ENCODE measurements around the gene ZNF695. TPM values are rescaled to one million over a fixed set of nuclear protein-coding genes. Genes with fewer than 3 reads are reported as not detected.

ZNF695 gene
- total RNA-seq, 2 experiments from 2014 or later = 9.8 to 13.7 TPM

DNA sequence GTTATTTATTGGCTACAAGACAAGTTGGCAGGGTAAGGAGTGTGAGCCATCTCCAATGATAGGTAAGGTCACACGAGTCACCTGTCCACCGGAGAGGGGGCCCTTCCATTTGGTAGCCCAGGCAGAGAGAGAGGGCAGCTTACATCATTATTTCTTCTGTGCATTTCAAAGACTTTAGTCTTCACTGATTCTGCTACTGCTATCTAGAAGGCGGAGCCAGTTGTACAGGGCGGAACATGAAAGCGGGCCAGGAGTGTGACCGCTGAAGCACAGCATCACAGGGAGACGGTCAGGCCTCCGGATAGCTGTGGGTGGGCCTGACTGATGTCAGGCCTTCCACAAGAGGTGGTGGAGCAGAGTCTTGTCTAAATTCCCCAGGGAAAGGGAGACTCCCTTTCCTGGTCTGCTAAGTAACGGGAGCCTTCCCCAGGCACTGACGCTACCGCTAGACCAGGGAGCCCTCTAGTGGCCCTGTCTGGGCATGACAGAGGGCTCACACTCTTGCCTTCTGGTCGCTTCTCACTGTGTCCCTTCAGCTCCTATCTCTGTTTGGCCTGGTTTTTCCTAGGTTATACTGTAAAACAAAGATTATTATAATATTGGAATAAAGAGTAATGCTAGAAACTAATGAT, 36.7 kb downstream of the ZNF695 start:
- DNase-seq (ENCODE audit: low spot score) = peak; percentile 40
- no peak overlapping the region for H3K4me3 ChIP-seq (ENCODE audit: low read depth, low read length, poor library complexity, severe bottlenecking)
- H3K79me2 ChIP-seq (ENCODE audit: insufficient read depth, low read depth, low read length) = no peaks in the 10 kb centered on the region
- ChIA-PET CTCF (ENCODE audit: unreplicated experiment) (no interaction called here), POLR2A (interaction anchor here (0.5 to 1.4 kb wide), 3 partner anchors 15 to 192 kb away, joined by 3 to 4 read pairs (median 3); no protein-coding TSS in a partner anchor)
- intact Hi-C loops (cut with micrococcal nuclease; ENCODE audit: unreplicated experiment) = no loop called here
- peaks cover 18% of the 10 kb centered on the region for H3K9me3 ChIP-seq (ENCODE audit: low read length)
- no TSS peak for BruUV-seq (replicated peaks)
- no peak overlapping the region for H2AFZ ChIP-seq (ENCODE audit: low read length)
- no peak overlapping the region for H3K27ac ChIP-seq (ENCODE audit: low read depth, low read length, poor library complexity, severe bottlenecking)
- H3K36me3 ChIP-seq (ENCODE audit: insufficient read depth, low read length) = peaks cover 5% of the 10 kb centered on the region; the same call in 1 of the 2 replicates
- no peaks in the 10 kb centered on the region for H4K20me1 ChIP-seq (ENCODE audit: insufficient read depth, low read length)
- no peaks in the 10 kb centered on the region for H3K9me2 ChIP-seq (ENCODE audit: insufficient read depth, low read length)
- H3K4me1 ChIP-seq (ENCODE audit: insufficient read depth, low read length, poor library complexity, severe bottlenecking) = no peaks in the 10 kb centered on the region
- no peak overlapping the region for H3K4me2 ChIP-seq (ENCODE audit: low read length)
- TF ChIP-seq EZH2phosphoT487 (IDR thresholded peaks at IDR 0.05; ENCODE audit: borderline replicate concordance, low read depth, low read length) = no peak
- TF ChIP-seq, protein P1, sequence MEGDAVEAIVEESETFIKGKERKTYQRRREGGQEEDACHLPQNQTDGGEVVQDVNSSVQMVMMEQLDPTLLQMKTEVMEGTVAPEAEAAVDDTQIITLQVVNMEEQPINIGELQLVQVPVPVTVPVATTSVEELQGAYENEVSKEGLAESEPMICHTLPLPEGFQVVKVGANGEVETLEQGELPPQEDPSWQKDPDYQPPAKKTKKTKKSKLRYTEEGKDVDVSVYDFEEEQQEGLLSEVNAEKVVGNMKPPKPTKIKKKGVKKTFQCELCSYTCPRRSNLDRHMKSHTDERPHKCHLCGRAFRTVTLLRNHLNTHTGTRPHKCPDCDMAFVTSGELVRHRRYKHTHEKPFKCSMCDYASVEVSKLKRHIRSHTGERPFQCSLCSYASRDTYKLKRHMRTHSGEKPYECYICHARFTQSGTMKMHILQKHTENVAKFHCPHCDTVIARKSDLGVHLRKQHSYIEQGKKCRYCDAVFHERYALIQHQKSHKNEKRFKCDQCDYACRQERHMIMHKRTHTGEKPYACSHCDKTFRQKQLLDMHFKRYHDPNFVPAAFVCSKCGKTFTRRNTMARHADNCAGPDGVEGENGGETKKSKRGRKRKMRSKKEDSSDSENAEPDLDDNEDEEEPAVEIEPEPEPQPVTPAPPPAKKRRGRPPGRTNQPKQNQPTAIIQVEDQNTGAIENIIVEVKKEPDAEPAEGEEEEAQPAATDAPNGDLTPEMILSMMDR (conservative IDR thresholded peaks at IDR 0.05; ENCODE audit: low read length) = peak; percentile 75

DNA sequence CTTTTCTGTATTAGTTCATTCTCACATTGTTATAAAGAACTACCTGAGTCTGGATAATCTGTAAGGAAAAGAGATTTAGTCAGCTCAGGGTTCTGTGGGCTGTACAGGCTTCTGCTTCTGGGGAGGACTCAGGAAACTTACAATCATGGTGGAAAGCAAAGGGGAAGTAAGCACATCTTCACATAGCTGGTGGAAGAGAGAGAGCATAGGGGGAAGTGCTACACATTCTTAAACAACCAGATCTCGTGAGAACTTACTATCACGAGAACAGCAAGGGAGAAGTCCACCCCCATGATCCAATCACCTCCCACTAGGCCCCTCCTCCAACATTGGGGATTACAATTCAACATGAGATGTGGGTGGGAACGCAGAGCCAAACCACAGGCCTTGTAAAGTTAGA, 38.2 kb downstream of the ZNF695 start:
- Histone ChIP-seq H3K4me1 (ENCODE audit: insufficient read depth, low read length, poor library complexity, severe bottlenecking) (no peaks in the 10 kb centered on the region), H3K36me3 (ENCODE audit: insufficient read depth, low read length) (peaks cover 8% of the 10 kb centered on the region), H3K79me2 (ENCODE audit: insufficient read depth, low read depth, low read length) (no peaks in the 10 kb centered on the region), H3K9me3 (ENCODE audit: low read length) (peaks cover 18% of the 10 kb centered on the region), H4K20me1 (ENCODE audit: insufficient read depth, low read length) (no peaks in the 10 kb centered on the region), H3K9me2 (ENCODE audit: insufficient read depth, low read length) (no peaks in the 10 kb centered on the region), H3K4me3 (ENCODE audit: low read depth, low read length, poor library complexity, severe bottlenecking) (no peak overlapping the region), H2AFZ (ENCODE audit: low read length) (no peak overlapping the region), H3K4me2 (ENCODE audit: low read length) (no peak overlapping the region), H3K27ac (ENCODE audit: low read depth, low read length, poor library complexity, severe bottlenecking) (no peak overlapping the region)
- intact Hi-C loops (cut with micrococcal nuclease; ENCODE audit: unreplicated experiment) = no loop called here
- no peak for TF ChIP-seq EZH2phosphoT487 (IDR thresholded peaks at IDR 0.05; ENCODE audit: borderline replicate concordance, low read depth, low read length)
- TF ChIP-seq, protein P1 (conservative IDR thresholded peaks at IDR 0.05; ENCODE audit: low read length) = no peak
- CTCF ChIA-PET (ENCODE audit: unreplicated experiment) = no interaction called here
- no TSS peak for BruUV-seq (replicated peaks)
- POLR2A ChIA-PET = no interaction called here
- DNase-seq (ENCODE audit: low spot score) = no peak

DNA sequence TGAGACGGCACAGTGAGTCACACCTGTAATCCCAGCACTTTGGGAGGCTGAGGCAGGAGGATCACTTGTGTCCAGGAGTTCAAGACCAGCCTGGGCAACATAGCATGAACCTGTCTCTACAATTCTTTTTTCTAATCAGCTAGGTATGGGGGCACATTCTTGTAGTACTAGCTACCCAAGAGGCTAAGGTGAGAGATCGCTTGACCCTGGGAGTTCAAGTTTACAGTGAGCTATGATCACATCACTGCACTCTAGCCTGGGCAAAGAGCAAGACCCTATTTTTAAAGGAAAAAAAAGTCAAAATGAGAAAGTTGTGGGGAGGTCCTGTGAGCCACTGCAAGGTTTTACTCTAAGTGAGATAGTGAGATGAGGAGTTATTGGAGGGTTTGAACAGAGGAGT, 41.4 kb downstream of the ZNF695 start:
- DNase-seq (ENCODE audit: low spot score) = no peak
- Histone ChIP-seq H3K9me3 (ENCODE audit: low read length) (peaks cover 18% of the 10 kb centered on the region), H3K4me3 (ENCODE audit: low read depth, low read length, poor library complexity, severe bottlenecking) (no peak overlapping the region), H2AFZ (ENCODE audit: low read length) (no peak overlapping the region), H3K4me2 (ENCODE audit: low read length) (no peak overlapping the region), H3K36me3 (ENCODE audit: insufficient read depth, low read length) (peaks cover 16% of the 10 kb centered on the region), H4K20me1 (ENCODE audit: insufficient read depth, low read length) (no peaks in the 10 kb centered on the region), H3K27ac (ENCODE audit: low read depth, low read length, poor library complexity, severe bottlenecking) (no peak overlapping the region), H3K4me1 (ENCODE audit: insufficient read depth, low read length, poor library complexity, severe bottlenecking) (no peaks in the 10 kb centered on the region), H3K9me2 (ENCODE audit: insufficient read depth, low read length) (no peaks in the 10 kb centered on the region), H3K79me2 (ENCODE audit: insufficient read depth, low read depth, low read length) (no peaks in the 10 kb centered on the region)
- intact Hi-C loops (cut with micrococcal nuclease; ENCODE audit: unreplicated experiment) = no loop called here
- no TSS peak for BruUV-seq (replicated peaks)
- ChIA-PET CTCF (ENCODE audit: unreplicated experiment) (no interaction called here), POLR2A (no interaction called here)
- no peak for TF ChIP-seq EZH2phosphoT487 (IDR thresholded peaks at IDR 0.05; ENCODE audit: borderline replicate concordance, low read depth, low read length)
- TF ChIP-seq, protein P1 (conservative IDR thresholded peaks at IDR 0.05; ENCODE audit: low read length) = no peak

All from OCI-LY7 (cell line).